Loucy (cell line): ENCODE results near the gene ANXA3.
A peak's percentile ranks its signal among the peaks of the same experiment; 100 is the strongest.

Experiments used
- H2AFZ ChIP-seq: fragments of 200-600 bp; sonication (generic); 2 replicates; pipeline ENCODE4 v1.6.0; 2016; ENCODE audit warnings: antibody characterized with exemption, mild to moderate bottlenecking, low read length, moderate library complexity
- H3F3A ChIP-seq: fragments of 200-600 bp; 2 replicates; pipeline ENCODE4 v1.6.0; 2016; ENCODE audit warnings: antibody characterized with exemption, low read depth, mild to moderate bottlenecking
- H3K27me3 ChIP-seq: fragments of 200-600 bp; sonication (generic); 2 replicates; pipeline ENCODE4 v1.6.1; 2014; ENCODE audit warnings: low read length, mild to moderate bottlenecking; ENCODE audit not compliant: insufficient read depth, poor library complexity, severe bottlenecking
- H3K36me3 ChIP-seq: fragments of 200-600 bp; sonication (generic); 2 replicates; pipeline ENCODE4 v1.6.1; 2016; ENCODE audit warnings: low read length; ENCODE audit not compliant: insufficient read depth
- H3K4me1 ChIP-seq: fragments of 200-600 bp; sonication (generic); 2 replicates; pipeline ENCODE4 v1.5.1; 2014; ENCODE audit warnings: low read length, mild to moderate bottlenecking; ENCODE audit not compliant: insufficient read depth, poor library complexity, severe bottlenecking
- H3K4me2 ChIP-seq: fragments of 200-600 bp; sonication (generic); 2 replicates; pipeline ENCODE4 v1.6.0; 2014; ENCODE audit warnings: antibody characterized with exemption, low read length, low read depth, mild to moderate bottlenecking; ENCODE audit not compliant: poor library complexity, severe bottlenecking
- H3K4me3 ChIP-seq: fragments of 200-600 bp; sonication (generic); 2 replicates; pipeline ENCODE4 v1.5.1; 2014; ENCODE audit warnings: low read length, mild to moderate bottlenecking, mixed read lengths; ENCODE audit not compliant: poor library complexity, severe bottlenecking
- H3K79me2 ChIP-seq: fragments of 200-600 bp; sonication (generic); 2 replicates; pipeline ENCODE4 v1.6.1; 2014; ENCODE audit warnings: low read length; ENCODE audit not compliant: insufficient read depth
- H3K9ac ChIP-seq: fragments of 200-600 bp; sonication (generic); 2 replicates; pipeline ENCODE4 v1.6.0; 2014; ENCODE audit warnings: mild to moderate bottlenecking, low read depth, low read length, moderate library complexity; ENCODE audit not compliant: poor library complexity, severe bottlenecking
- H3K9me2 ChIP-seq: fragments of 200-600 bp; sonication (generic); replicated peaks from 2 replicates; pipeline ENCODE4 v1.6.1; 2016; ENCODE audit warnings: low read depth, low read length, mixed read lengths
- H3K9me3 ChIP-seq: fragments of 200-600 bp; sonication (generic); 2 replicates; pipeline ENCODE4 v1.6.1; 2014; ENCODE audit warnings: mild to moderate bottlenecking, antibody characterized with exemption, low read length, low read depth; ENCODE audit not compliant: insufficient read depth
- H4K20me1 ChIP-seq: fragments of 200-600 bp; sonication (generic); 2 replicates; pipeline ENCODE4 v1.6.0; 2014; ENCODE audit warnings: antibody characterized with exemption, low read length, mild to moderate bottlenecking; ENCODE audit not compliant: insufficient read depth, poor library complexity, severe bottlenecking
- CTCF ChIP-seq: fragments of 200-600 bp; sonication (generic); conservative IDR thresholded peaks from 2 replicates; pipeline ENCODE4 v1.5.1; 2014; ENCODE audit warnings: mild to moderate bottlenecking, antibody characterized with exemption, low read length
- EZH2phosphoT487 ChIP-seq: fragments of 200-600 bp; IDR thresholded peaks from 2 replicates; pipeline ENCODE4 v1.6.1; 2018; ENCODE audit warnings: antibody characterized with exemption, mild to moderate bottlenecking, moderate library complexity, borderline replicate concordance

Gene ANXA3

GRCh38 chr4:78599147-78599546, 47.6 kb downstream of the ANXA3 start:
- no peak for TF ChIP-seq EZH2phosphoT487
- no peak for TF ChIP-seq CTCF
- Histone ChIP-seq H3K9me2 (no peaks in the 10 kb centered on the region), H3K4me2 (no peak overlapping the region), H3K27me3 (no peaks in the 10 kb centered on the region), H3K4me3 (no peak overlapping the region), H3K9ac (no peak overlapping the region), H3K4me1 (peaks cover 48% of the 10 kb centered on the region), H3K36me3 (no peaks in the 10 kb centered on the region), H4K20me1 (no peaks in the 10 kb centered on the region), H3K9me3 (no peaks in the 10 kb centered on the region), H2AFZ (no peak overlapping the region), H3F3A (no peaks in the 10 kb centered on the region), H3K79me2 (no peaks in the 10 kb centered on the region)

GRCh38 chr4:78599931-78600375, 48.4 kb downstream of the ANXA3 start:
- H3K9me2 ChIP-seq: no peaks in the 10 kb centered on the region
- no peaks in the 10 kb centered on the region for H3K27me3 ChIP-seq
- TF ChIP-seq CTCF (no peak), EZH2phosphoT487 (no peak)
- H3K4me1 ChIP-seq: peaks cover 49% of the 10 kb centered on the region
- H3K4me2 ChIP-seq: no peak overlapping the region
- H3K9ac ChIP-seq: no peak overlapping the region
- H4K20me1 ChIP-seq: no peaks in the 10 kb centered on the region
- no peaks in the 10 kb centered on the region for H3K36me3 ChIP-seq
- H3K9me3 ChIP-seq: no peaks in the 10 kb centered on the region
- no peak overlapping the region for H3K4me3 ChIP-seq
- H2AFZ ChIP-seq: 0 out of 2 replicates have a peak overlapping the region, but pooled peaks have one; percentile 33
- H3F3A ChIP-seq: no peaks in the 10 kb centered on the region
- no peaks in the 10 kb centered on the region for H3K79me2 ChIP-seq

- no peaks in the 10 kb centered on the region for H3K36me3 ChIP-seq
- no peaks in the 10 kb centered on the region for H3K27me3 ChIP-seq
- no peaks in the 10 kb centered on the region for H4K20me1 ChIP-seq
- H3K4me3 ChIP-seq: no peak overlapping the region
- H3K4me2 ChIP-seq: no peak overlapping the region
- no peaks in the 10 kb centered on the region for H3K9me3 ChIP-seq
- no peaks in the 10 kb centered on the region for H3K9me2 ChIP-seq
- no peak overlapping the region for H2AFZ ChIP-seq
- H3F3A ChIP-seq: no peaks in the 10 kb centered on the region
- no peak for TF ChIP-seq CTCF
- TF ChIP-seq EZH2phosphoT487: no peak
- no peak overlapping the region for H3K9ac ChIP-seq
- peaks cover 47% of the 10 kb centered on the region for H3K4me1 ChIP-seq
- no peaks in the 10 kb centered on the region for H3K79me2 ChIP-seq
These were observed 49.4 kb downstream of the ANXA3 start for GRCh38 chr4:78601013-78601412.
